IPS-15b (cell line): ENCODE measurements around the gene SCAP.

ENCODE experiments used
- H3K27me3 ChIP-seq: one replicate; pipeline ENCODE4 v1.6.1; 2013; ENCODE audit warnings: low read length; ENCODE audit not compliant: control insufficient read depth, insufficient read depth
- H3K36me3 ChIP-seq: one replicate; pipeline ENCODE4 v1.6.1; 2013; ENCODE audit warnings: low read length; ENCODE audit not compliant: control insufficient read depth, insufficient read depth
- H3K4me1 ChIP-seq: one replicate; pipeline ENCODE4 v1.6.1; 2013; ENCODE audit warnings: mild to moderate bottlenecking, low read length; ENCODE audit not compliant: control insufficient read depth, insufficient read depth
- H3K4me3 ChIP-seq: one replicate; pipeline ENCODE4 v1.5.1; 2013; ENCODE audit warnings: low read depth, low read length
- H3K9ac ChIP-seq: one replicate; pipeline ENCODE4 v1.6.1; 2013; ENCODE audit warnings: low read depth, mild to moderate bottlenecking, low read length
- H3K9me3 ChIP-seq: one replicate; pipeline ENCODE4 v1.6.1; 2013; ENCODE audit warnings: mild to moderate bottlenecking, low read length; ENCODE audit not compliant: control insufficient read depth, insufficient read depth

The SCAP gene

DNA sequence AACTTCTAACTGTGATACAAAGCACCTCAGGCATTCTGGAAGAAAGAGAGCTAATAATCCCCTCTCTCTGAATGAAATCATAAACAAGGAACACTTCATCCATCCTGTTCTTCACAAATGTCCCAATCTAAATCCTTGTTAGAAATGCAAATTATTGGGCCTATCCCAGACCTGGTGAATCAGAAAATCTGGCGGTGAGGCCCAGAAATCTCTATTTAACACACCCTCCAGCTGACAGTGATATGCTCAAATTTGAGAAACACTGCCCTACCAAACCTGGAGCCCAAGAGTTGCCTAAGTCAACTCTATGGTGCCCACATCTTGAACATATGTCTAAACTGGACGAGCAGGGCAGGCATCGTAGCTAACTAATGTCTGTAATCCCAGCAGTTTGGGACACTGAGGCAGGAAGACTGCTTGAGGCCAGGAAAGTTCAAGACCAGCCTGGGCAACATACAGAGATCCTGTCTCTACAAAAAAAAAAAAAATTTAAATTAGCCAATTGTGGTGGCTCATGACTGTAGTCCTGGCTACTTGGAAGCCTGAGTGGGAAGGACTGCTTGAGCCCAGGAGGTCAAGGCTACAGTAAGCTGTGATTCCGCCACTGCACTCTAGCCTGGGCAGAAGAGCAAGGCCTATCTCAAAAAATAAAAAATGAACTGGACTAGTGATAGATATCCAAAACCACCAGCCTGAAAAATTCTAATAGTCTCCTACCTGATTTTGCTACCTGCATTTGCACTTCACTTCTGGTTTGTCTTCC lies 23.1 kb downstream of the SCAP start:
- H3K36me3 ChIP-seq: no peaks in the 10 kb centered on the region
- H3K9me3 ChIP-seq: no peaks in the 10 kb centered on the region
- no peak overlapping the region for H3K4me3 ChIP-seq
- H3K27me3 ChIP-seq: no peaks in the 10 kb centered on the region
- peaks cover 2% of the 10 kb centered on the region for H3K4me1 ChIP-seq
- H3K9ac ChIP-seq: no peak overlapping the region

DNA sequence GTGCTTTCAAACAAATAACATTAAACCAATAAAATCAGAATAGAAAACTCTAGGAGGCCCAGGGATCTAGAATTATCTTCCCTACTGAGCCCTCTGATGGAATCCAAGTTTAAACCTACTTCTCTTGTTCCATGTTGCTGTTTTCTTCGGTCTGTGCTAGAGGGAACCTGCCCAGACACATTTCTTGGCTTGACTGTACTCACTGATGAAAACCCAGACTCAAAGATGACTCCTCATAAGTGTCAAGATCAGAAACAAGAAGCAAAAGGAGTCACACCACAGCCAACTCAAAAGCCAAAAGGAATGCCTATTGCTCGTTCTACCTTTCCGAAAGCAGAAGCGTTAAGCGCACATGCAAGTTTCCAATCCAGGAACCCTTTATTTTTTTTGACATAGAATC lies 31.6 kb downstream of the SCAP start:
- peaks cover 9% of the 10 kb centered on the region for H3K4me1 ChIP-seq
- H3K4me3 ChIP-seq: no peak overlapping the region
- H3K27me3 ChIP-seq: no peaks in the 10 kb centered on the region
- peaks cover 11% of the 10 kb centered on the region for H3K36me3 ChIP-seq
- peak overlapping the region; percentile 26 for H3K9ac ChIP-seq
- no peaks in the 10 kb centered on the region for H3K9me3 ChIP-seq

GRCh38 chr3:47443611-47443995 lies 32.1 kb downstream of the SCAP start:
- peaks cover 9% of the 10 kb centered on the region for H3K4me1 ChIP-seq
- H3K27me3 ChIP-seq: no peaks in the 10 kb centered on the region
- H3K36me3 ChIP-seq: peaks cover 11% of the 10 kb centered on the region
- H3K9ac ChIP-seq: peak overlapping the region; percentile 26
- H3K4me3 ChIP-seq: no peak overlapping the region
- H3K9me3 ChIP-seq: no peaks in the 10 kb centered on the region

- Histone ChIP-seq H3K4me3 (no peak overlapping the region), H3K9ac (no peak overlapping the region), H3K27me3 (no peaks in the 10 kb centered on the region), H3K9me3 (no peaks in the 10 kb centered on the region), H3K36me3 (peaks cover 11% of the 10 kb centered on the region), H3K4me1 (peaks cover 9% of the 10 kb centered on the region)
Measured at GRCh38 chr3:47441796-47442551, 33.8 kb downstream of the SCAP start.

GRCh38 chr3:47440131-47440530 lies 35.6 kb downstream of the SCAP start:
- Histone ChIP-seq H3K9me3 (no peaks in the 10 kb centered on the region), H3K4me3 (no peak overlapping the region), H3K9ac (no peak overlapping the region), H3K4me1 (peaks cover 9% of the 10 kb centered on the region), H3K27me3 (no peaks in the 10 kb centered on the region), H3K36me3 (peaks cover 11% of the 10 kb centered on the region)

DNA sequence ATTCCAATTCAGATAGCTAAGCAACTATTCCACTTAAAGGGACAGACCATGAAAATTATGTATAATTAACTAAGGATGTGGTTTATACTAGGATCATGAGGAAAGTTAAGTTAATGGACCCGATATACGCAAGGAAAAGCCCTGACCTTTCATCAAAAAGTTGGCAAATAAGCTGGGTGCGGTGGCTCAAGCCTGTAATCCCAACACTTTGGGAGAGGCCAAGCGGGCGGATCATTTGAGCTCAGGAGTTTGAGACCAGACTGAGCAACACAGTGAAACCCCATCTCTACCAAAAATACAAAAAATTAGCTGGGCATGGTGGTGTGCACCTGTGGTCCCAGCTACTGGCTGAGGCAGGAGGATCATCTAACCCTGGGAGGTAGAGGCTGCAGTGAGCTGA lies 39.6 kb downstream of the SCAP start:
- peaks cover 7% of the 10 kb centered on the region for H3K36me3 ChIP-seq
- H3K27me3 ChIP-seq: no peaks in the 10 kb centered on the region
- H3K4me3 ChIP-seq: no peak overlapping the region
- H3K9me3 ChIP-seq: no peaks in the 10 kb centered on the region
- H3K4me1 ChIP-seq: no peaks in the 10 kb centered on the region
- no peak overlapping the region for H3K9ac ChIP-seq

DNA sequence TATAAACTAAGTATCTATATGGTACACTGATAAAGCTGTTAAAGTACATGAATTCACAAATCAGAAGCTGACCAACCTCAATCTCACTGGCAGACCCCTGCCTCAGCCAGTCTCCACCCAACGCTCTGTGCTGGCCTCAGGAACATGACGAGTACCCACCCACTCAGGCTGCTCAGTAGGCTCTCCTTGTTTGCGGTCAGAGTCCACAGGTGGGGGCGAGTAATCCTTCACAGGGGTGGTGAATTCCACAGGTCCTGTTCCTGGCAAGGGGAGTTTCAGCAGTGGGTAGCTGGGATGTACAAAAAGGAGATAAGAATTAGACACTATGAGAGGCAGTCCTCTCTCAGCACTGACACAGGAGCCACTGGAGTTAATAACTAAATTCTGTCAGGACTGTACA lies 40.9 kb downstream of the SCAP start:
- H3K4me3 ChIP-seq: no peak overlapping the region
- H3K27me3 ChIP-seq: no peaks in the 10 kb centered on the region
- no peaks in the 10 kb centered on the region for H3K4me1 ChIP-seq
- no peaks in the 10 kb centered on the region for H3K9me3 ChIP-seq
- no peak overlapping the region for H3K9ac ChIP-seq
- peaks cover 10% of the 10 kb centered on the region for H3K36me3 ChIP-seq

- H3K9me3 ChIP-seq: no peaks in the 10 kb centered on the region
- no peak overlapping the region for H3K9ac ChIP-seq
- no peak overlapping the region for H3K4me3 ChIP-seq
- H3K4me1 ChIP-seq: no peaks in the 10 kb centered on the region
- H3K27me3 ChIP-seq: no peaks in the 10 kb centered on the region
- H3K36me3 ChIP-seq: peaks cover 5% of the 10 kb centered on the region
Measured at GRCh38 chr3:47433796-47434195, 41.9 kb downstream of the SCAP start.

DNA sequence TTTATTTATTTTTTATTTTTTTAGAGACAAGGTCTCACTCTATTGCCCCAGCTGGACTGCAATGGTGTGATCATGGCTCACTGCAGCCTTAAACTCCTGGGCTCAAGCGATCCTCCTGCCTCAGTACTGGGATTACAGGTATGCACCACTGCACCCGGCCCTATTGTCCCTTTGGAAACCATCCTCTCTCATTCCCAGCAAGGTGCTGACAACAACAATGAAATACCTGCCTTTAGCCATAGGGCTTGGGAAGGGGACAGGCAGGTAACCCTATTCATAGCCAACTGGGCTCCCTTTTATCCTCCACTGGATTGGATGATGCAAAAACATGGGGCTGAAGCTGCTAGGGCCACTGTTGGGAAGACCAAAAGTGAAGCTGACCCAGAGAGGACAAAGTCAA lies 43.1 kb downstream of the SCAP start:
- Histone ChIP-seq H3K9me3 (no peaks in the 10 kb centered on the region), H3K36me3 (peaks cover 9% of the 10 kb centered on the region), H3K4me3 (no peak overlapping the region), H3K27me3 (no peaks in the 10 kb centered on the region), H3K9ac (no peak overlapping the region), H3K4me1 (no peaks in the 10 kb centered on the region)

DNA sequence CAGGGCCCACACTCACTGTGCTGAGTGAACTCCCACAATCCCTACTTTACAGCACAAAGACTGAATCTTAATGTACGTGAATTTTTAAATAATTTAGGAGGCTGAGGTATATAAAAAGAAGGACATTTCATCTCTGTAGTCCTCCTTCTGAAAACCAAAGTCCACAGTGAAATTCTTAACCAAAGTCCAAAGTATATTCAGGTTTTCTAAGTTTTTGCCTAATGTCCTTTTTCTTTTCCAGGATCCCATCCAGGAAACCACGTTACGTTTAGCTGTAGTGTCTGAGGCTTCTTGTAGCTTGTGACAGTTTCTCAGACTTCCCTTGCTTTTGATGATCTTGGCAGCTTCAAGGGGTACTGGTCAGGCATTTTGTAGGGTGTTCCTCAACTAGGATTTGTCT lies 44.5 kb downstream of the SCAP start:
- Histone ChIP-seq H3K4me3 (no peak overlapping the region), H3K4me1 (no peaks in the 10 kb centered on the region), H3K9ac (no peak overlapping the region), H3K27me3 (no peaks in the 10 kb centered on the region), H3K36me3 (peaks cover 20% of the 10 kb centered on the region), H3K9me3 (no peaks in the 10 kb centered on the region)

GRCh38 chr3:47430606-47431005 lies 45.1 kb downstream of the SCAP start:
- Histone ChIP-seq H3K4me3 (no peak overlapping the region), H3K36me3 (peaks cover 23% of the 10 kb centered on the region), H3K9me3 (no peaks in the 10 kb centered on the region), H3K9ac (no peak overlapping the region), H3K4me1 (no peaks in the 10 kb centered on the region), H3K27me3 (no peaks in the 10 kb centered on the region)
